HEK293T (cell line): ENCODE data around the gene MANBA.

Experiments
- FOXA1 ChIP-seq: fragments of 450-650 bp; IDR thresholded peaks from 2 replicates; pipeline ENCODE4 v1.6.1; 2016; ENCODE audit warnings: mild to moderate bottlenecking
- TARDBP ChIP-seq: fragments of 450-650 bp; IDR thresholded peaks from 2 replicates; pipeline ENCODE4 v1.6.1; 2016
- TF ChIP-seq, protein P1 (sequence below): fragments of 450-650 bp; IDR thresholded peaks from 2 replicates; pipeline ENCODE4 v1.6.1; 2016

DNA sequence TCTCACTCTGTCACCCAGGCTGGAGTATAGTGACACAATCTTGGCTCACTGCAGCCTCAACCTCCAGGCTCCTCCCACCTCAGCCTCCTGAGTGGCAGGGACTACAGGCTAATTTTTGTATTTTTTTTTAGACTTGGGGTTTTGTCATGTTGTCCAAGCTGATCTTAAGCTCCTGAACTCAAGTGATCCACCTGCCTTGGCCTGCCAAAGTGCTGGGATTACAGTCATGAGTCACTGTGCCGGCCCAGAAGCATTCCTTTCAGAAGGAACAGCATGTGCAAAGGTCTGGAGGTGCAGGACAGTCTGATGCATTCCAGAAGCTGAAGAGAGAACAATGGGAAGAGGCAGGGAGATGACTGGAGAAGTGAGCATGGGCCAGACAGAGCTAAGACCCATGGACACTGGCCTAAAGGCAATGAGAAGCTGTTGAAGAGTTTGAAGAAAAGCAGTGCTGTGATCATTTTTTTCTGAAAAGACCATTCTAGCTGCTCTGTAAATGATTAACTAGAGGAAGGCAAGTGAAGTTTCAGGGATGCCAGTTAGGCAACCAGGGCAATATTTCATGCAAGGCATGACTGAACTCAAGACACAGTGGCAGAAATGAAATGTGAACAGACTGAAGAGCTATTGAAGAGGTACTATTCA lies 43.2 kb downstream of the MANBA start:
- TF ChIP-seq FOXA1: no peak
- no peak for TF ChIP-seq TARDBP
- TF ChIP-seq, protein P1, sequence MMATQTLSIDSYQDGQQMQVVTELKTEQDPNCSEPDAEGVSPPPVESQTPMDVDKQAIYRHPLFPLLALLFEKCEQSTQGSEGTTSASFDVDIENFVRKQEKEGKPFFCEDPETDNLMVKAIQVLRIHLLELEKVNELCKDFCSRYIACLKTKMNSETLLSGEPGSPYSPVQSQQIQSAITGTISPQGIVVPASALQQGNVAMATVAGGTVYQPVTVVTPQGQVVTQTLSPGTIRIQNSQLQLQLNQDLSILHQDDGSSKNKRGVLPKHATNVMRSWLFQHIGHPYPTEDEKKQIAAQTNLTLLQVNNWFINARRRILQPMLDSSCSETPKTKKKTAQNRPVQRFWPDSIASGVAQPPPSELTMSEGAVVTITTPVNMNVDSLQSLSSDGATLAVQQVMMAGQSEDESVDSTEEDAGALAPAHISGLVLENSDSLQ: no peak
